GM19467 (cell line): Measurements from ENCODE around the gene POU3F1.
"Not testable (repeated sequence)": the region's sequence is repeated elsewhere in the genome, so short reads cannot be mapped to it uniquely, and the experiment has no call there.

ENCODE experiments used
- ATAC-seq: cut with Tn5 transposase; IDR thresholded peaks from one replicate; pipeline ENCODE4 v1.9.1; 2021; ENCODE audit warnings: mild to moderate bottlenecking, moderate library complexity; ENCODE audit not compliant: unreplicated experiment

Gene POU3F1

DNA sequence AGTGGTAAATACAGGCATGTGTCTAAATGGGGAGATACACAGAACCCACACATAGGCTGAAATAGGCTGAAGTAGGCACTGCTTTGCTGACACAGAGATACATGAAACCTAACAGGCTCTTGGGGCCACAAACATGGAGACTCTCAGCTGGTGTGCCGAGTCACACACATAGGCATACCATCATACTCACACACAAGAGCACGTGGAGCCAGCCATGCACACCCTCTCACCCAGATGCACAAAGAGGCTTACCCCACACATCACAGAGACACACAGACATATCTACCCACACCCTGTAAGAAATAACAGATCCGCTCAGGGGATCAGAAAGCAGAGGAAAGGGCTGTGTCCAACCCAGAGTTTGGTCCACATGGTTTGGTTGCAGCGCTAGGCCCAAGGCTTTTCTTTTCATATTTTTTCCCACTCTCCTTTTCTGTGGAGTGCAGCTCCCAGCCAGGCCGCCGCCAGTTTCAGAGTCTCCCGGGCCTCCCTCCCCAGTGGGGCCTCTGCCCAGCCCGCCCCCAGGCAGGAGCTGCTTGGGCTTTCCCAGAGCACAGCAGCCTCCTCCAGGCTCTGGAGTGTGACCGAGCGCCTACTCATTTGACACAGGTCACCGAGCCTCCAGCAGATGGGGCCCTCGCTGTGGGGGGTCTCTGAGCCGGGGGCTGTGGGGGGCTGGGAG lies 3.9 kb upstream of the POU3F1 start:
- ATAC-seq = no peak

DNA sequence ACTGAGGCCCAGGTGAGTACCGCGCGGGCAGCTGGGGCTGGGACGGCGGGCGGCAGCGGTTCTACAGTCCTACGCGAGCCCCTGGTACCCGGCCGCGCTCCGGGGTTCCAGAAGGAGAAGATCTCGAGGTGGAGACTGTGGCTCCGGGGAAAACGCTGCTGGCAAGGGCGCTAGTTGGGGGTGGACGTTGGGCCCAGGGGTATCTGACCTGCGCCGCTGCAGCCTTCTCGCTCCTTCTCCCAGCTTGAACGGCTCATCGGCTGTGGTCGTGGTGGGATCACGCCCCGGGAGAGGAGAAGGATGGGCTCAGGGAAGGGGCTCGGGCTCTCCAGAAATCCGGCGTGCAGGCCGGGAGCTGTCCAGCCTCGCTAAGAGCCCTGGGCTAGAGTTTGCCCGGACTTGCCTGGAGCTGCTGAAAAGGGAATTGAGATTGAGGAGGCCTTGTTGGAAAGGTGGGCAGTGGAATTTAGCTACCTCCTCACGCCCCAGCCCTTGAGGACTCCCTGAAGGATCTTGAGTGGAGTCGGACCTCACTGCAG lies 1.1 kb upstream of the POU3F1 start:
- ATAC-seq = no peak

DNA sequence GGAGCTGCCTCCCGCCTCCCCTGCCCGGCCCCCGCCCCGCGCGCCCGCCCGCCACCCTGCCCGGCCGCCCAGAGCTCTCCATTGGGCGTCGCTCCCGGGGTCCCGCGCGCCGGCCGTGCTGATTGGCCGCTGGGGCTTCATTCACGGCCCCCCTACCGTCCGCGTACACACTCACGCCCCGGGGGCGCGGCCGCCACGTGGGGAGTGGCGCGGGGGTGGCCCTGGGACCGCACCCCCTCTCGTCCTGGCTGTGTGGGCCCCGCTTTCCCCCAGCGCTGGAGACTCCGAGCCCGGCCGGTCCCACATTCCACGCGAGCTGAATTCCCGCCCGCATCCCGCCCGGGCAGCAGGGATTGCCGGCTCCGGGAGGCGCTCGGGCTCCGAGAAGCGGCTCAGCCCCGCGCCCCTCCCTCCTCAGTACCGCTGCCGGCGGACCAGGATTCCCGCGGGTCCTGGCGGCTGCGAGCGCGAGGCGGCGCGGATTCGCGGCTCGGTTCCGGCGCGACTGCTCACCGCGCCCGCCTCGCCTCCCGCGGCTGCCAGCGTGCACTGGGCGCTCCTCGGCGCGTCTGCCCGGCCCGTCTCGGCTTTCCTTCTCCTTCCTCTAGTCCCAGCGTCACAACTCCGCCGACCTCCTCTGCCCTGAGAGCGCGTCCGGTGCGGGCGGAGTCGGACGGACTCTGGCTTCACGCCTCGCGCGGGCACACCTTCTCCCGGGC lies 450 bp upstream of the POU3F1 start:
- peak; percentile 51 for ATAC-seq

DNA sequence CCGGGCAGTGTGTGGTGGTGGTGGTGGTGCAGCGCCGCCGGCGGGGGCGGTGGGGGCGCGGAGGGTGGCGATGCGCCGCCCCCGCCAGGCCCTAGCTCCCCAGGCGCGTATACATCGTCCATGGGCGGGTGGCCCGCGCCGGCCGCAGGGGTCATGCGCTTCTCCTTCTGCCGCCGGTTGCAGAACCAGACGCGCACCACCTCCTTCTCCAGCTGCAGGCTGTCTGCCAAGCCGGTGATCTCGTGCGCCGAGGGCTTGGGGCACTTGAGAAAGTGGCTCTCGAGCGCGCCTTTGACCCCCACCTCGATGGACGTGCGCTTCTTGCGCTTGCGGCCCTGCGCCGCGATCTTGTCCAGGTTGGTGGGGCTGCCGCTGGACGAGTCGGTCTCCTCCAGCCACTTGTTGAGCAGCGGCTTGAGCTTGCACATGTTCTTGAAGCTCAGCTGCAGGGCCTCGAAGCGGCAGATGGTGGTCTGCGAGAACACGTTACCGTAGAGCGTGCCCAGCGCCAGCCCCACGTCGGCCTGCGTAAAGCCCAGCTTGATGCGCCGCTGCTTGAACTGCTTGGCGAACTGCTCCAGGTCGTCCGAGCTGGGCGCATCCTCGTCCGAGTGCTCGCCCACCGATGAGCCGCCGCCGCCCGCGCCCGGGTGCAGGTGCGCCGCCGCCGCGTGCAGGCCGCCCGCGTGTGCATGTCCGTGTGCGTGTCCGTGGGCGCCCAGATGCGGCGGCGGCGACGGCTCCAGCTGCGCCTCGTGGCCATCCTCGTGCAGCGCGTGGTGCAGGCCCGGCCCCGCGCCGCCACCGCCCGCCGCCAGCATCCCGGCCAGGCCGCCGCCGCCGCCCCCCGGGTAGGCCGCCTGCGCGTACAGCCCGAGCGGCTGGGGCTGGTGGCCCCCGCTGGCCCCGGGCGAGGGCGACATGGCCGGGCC lies 926 bp downstream of the POU3F1 start:
- peak; percentile 11 for ATAC-seq

DNA sequence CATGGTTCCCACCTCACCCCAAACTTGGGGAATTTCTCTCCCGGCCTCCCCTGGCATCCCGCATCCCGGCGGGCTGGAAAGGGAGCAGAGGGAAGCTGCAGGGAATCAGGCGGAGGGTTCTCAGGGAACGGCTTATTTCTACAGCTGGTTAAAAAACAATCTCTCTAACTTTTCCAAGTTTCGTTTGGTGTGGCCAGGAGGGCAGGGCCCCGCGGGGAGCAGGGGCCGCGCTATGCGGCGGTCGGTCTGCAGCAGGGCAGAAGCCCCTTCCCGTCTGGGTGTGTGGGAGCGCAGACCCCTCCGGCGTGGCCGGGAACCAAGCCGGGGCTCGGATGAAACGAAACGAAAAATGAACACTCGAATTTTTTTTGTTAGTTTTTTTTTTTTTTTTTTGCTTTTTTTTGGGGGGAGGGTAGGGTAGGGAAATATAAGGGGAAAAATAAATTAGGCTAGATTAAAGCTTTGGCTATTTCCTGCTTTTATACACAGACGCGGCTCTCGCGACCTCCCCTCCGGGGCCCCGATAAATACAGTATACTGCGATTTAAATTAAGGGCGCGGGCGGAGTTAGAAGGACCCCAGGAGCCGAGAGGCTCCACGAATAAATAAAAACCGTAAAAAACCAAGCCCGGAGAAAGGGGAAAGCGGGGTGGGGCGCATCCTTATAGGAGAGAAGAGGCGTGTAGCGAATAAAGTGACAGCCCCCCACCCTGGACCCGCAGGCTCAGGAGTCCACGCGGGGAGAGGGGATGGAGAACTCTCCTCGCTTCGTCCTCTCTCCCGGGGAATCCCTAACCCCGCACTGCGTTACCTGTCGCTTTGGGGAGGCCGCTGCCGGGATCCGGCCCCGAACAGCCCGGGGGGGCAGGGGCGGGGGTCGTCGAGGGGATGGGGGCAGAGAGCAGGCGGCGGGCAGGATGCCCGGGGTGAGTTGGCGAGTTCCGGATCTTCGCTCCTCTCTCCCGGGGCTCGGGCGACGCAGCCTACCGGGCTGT lies 2.1 kb downstream of the POU3F1 start:
- ATAC-seq = no peak

DNA sequence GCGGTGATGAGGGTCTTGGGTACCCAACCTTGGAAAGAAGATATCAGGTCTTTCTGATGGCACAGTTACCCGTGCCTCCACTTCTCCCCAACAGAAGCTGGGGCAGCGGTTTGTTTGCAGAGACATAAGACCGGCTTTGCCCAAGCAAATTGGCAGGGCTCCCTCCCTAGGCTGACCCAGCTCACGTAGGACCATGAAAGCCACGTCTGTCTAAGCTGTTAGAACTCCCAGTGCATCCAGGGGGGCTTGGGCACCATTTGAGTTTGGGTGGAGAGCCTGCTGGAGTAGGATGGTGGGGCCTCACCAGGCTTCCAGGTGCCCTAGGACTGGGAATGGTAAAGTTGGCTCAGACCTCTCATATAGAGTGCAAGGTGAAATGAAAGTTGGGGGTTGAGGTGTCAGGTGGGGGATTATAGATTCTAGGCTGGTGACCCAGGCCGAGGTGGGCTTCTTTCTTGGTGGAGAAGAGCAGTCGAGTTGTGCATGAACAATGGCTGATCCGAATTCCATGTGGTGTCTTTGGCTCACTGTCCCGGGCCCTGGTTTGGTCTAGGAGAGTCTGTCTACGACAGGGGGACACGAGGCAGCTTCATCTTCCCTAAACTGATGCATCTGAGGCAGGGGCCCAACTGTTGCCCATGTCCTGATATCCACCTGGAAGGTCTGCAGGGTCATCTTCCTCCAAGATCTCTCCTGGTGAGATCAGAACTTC lies 3.4 kb downstream of the POU3F1 start:
- ATAC-seq = no peak

DNA sequence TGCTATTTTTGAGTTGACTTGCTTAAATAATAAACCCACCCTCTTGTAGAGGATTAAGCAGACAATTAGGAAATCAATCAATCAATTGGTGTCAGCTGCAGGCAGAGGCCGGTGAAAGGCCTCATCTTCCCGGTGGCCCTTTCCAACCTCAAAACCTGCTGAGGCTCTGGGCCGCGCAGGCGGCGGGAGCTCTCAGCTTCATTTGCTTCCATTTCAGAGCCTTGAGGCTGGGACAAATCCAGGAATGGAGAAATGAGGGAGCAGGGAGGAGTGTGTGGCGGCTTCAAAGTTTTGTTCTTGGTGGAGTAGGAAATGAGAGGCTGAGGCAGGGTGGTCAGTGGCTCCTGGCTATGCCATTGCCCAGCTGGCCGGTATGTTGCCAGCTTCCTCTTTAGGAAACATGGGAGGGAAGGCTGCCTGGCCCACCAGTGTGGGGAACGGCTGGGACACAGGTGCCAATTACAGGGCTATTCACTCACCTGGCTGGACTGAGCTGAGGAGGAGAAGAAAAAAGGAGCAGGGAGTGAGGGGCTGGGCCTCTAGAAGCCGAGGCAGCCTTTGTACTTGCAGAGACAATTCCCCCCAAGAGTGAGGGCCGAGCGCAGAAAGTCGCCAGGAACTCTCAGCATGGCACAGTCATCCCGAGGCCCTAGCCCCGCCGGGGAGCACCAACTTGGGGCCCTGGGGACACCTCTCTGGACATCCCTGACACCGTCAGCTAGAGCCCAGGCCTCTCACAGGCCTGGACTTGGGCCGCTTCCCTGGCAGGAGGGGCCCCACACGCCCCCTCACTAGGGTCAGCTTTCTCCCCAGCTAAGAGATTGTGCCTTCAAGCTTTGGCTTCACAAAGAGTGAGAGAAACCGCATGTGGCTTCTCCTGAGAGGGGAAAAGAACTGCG lies 4.4 kb downstream of the POU3F1 start:
- ATAC-seq = no peak

DNA sequence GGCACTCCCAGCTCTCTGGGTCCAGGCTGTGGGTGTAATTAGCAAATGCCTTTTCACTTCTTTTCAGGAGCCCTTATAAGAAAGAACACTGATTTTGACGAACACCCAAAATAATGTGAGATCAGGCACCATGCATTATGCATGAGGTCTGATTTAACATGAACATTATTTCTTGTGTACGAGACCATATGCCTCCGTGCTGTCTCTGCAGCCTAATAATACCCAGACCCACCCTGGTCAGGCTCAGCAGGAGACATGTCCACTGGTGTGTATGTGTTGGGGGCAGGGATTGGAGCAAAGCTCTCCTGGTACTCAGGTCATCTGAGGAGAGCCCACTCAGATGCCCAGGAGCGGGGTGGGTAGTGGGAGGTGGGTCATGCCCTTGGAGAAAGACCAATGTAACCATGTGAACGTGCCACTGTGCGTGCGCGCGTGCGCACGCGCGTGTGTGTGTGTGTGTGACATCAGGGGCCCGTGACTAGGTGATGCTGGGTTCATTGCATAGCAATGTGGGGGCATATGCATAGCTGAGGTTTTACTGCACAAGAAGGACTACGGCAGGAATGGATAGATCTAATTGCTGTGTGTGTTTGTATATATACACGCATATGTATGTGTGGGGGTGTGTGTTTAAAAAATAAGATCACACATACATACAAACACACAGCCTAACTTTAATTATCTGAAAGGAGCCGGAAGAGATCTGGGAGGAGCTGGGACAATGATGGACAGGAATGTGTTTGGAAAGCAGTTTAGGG lies 7.1 kb downstream of the POU3F1 start:
- ATAC-seq = no peak

DNA sequence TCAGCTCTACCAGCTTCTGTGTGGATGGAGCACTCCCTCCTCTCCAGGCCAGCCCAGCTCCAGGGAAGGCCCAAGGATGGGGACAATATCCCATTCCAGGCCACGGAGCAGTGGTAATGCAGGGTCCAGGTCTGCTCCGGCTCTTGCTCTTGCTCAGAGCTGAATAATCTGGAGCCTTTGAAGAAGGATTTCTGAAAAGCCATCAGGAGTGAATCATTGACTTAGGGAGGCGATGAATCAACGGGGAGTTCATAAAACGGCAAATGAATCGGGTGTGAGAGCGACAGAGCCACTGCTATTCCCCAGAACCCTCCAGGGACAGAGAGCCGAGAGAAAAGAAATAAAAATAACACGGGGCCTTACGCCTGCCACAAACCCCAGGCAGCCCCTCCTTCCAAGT lies 7.7 kb downstream of the POU3F1 start:
- ATAC-seq = no peak

DNA sequence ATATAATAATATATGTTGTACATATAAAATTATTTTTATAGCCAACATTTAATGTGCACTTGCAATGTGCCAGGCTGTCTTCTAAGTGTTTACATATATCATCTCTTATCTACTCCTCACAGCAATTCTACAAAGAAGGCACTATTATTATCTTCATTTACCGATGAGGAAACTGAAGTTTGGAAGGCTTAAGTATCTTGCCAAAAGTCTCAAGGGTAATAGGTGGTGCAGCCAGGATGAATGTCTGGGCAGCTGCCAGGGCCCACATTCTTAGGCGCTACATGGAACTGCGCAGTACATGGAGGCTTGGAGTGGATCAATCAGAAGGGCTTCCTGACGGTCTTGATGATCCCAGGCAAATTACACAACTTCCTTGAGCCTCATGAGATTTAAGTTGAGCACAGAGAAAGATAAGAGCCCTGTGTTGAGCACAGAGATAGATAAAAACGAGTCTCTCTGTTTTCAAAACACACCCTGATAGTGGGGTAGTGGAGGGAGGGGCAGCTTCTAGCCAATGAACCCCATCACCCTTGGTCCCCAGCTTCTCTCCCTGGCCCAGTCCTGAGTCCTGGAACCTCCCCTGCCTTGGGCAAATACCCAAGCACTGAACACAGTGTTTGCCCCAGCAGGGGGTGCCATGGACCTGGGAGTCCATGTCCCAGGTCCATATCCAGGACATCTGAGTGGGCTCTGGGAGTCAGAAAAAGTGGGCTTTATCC lies 9.2 kb downstream of the POU3F1 start:
- no peak for ATAC-seq

DNA sequence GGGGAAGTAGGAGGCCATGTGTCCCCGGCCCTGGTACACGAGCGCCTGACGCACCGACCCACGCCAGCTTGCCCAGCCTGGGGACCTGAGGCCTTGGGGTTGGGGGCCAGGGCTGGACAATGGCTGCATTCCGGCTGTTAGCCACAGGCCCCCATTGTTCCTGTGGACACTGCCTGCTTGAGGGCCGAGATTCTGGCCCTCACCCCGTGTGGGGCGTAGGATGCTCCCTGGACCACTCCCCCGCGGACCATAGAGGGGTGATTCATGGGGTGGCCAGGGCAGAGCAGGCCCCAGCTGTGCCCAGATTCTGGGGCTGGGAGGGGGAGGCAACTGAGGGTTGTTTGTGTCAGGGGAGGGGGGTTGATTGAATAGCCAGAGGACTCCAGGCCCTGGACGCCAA lies 11.7 kb downstream of the POU3F1 start:
- ATAC-seq = no peak

DNA sequence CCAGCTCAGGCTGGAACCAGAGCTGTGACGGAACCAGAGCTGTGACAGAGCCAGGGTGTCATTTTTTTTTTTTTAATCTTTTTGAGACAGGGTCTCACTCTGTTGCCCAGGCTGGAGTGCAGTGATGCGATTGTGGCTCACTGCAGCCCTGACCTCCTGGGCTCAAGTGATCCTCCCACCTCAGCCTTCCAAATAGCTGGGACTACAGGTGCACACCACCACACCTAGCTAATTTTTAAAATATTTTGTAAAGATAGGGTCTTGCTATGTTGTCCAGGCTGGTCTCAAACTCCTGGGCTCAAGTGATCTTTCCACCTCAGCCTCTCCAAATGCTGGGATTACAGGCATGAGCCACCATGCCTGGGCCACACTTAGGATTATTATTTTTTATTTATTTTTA lies 13.6 kb downstream of the POU3F1 start:
- not testable (repeated sequence) for ATAC-seq

DNA sequence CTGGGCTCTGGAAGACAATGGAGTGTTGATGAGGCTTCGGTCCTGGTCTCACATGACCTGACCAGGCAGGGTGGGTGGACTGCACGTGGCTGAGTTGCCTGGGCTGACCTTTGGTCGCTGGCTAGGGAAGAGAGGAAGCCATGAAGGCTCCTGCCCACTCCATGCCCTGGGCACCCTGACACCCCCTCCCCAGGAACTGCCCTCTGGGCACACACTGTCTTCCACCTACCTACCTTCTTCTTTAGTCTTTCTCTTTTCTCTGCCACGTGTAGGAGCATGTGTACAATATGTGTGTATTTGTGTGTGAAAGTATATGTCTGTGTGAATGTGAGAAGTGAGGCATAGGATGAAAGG lies 15.1 kb downstream of the POU3F1 start:
- no peak for ATAC-seq

DNA sequence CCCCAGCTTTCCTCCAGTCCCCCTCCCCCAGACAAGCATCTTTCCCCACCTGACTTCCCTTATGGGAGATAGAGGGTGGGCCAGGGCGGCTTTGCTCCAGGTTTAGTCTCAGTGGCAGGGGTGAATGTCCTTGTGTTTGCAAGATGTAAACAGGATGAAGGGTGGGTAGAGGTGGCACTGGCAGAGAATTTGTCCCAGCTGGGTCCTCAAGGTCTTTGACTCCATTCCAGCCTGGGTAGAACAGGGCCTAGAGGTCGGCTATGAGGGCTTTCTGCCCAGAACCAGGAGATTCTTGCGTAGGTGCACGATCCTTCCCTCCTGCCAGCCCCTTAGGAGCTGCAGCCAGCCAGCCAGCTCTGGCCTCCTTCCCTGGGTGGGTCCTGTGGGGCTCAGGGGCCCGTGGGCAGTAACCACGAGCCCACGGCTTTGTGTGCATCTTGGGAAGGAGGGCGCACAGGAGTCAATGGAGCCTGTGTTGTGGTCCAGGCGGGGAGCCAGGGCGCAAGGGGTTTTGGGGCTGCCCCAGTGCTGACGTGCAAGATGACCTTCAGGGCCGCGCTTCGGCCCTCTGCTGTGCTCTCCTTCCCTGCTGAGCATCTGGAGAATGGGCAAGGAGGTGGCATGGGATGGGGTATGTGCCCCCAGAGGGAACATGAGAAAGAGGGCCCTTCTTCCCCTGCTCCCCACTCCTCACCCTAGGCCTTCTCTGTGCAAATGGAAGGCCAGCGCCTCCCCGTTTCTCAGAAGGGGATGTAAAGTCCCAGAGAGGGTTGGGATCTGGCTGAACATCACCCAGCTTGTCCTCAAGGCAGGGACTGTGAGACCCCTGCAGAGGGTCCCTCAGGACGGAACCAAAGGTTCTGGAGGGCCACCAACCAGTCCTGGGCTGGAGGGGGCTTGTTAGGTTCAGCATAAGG lies 15.7 kb downstream of the POU3F1 start:
- ATAC-seq = no peak

DNA sequence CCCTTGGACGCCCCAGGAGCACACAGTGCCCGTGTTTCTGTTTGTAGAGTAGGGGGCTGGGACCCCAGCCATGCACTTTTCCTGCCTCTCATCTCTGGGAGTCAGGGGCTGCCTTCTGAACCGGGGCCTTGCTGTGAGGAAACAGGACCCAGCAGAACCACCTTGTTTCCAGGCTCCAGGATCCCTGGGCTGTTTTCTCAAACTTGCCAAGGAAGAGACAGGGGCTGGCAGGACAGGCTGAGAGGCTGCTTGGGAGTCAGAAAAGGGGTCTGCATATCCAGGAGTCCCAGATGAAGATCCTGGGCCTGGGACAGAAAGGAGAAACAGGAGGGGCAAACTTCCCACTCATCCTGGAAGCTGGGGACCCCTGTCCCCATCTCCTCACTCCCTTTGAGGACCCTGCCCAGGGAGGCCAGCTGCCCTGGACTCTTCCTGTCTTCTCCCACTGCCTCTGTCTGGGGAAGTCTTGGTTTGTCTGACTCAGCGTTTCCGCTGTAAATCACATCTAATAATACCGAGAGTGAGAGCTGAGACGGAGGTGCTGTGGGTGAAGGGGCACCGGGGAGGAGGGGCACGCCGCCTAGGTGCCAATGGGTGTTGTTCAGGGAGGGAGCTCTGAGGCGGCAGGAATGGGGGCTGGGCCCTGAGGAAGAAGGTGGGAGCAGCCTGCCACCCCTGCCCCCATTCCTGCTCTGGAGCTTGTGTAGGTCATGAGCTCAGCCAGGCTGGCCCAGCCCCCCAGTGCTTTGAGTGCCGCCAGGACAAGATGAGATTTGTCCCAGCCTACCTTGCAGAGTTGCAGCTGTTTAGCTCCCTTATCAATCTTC lies 16.7 kb downstream of the POU3F1 start:
- ATAC-seq = peak; percentile 31
